Keratinocyte (primary cell): ENCODE data around the gene HOXB8.

ENCODE experiments used
- CTCF ChIP-seq, 3 experiments: IDR thresholded peaks in 1 of 3; conservative IDR thresholded peaks in 1 of 3; optimal IDR thresholded peaks in 1 of 3; 2 replicates in 2 of 3; 3 replicates in 1 of 3; pipeline versions ENCODE3 to v1.5.1; 2011; ENCODE audit warnings: low read length in 3 of 3, mild to moderate bottlenecking in 3 of 3, moderate library complexity in 2 of 3, control low read depth in 1 of 3, inconsistent platforms in 1 of 3; ENCODE audit not compliant: insufficient read depth in 2 of 3; ENCODE audit errors: extremely low read depth in 1 of 3
- EZH2 ChIP-seq: IDR thresholded peaks from one replicate; pipeline ENCODE4 v1.6.1; 2012; ENCODE audit warnings: inconsistent platforms, mild to moderate bottlenecking, low read length, moderate library complexity

DNA sequence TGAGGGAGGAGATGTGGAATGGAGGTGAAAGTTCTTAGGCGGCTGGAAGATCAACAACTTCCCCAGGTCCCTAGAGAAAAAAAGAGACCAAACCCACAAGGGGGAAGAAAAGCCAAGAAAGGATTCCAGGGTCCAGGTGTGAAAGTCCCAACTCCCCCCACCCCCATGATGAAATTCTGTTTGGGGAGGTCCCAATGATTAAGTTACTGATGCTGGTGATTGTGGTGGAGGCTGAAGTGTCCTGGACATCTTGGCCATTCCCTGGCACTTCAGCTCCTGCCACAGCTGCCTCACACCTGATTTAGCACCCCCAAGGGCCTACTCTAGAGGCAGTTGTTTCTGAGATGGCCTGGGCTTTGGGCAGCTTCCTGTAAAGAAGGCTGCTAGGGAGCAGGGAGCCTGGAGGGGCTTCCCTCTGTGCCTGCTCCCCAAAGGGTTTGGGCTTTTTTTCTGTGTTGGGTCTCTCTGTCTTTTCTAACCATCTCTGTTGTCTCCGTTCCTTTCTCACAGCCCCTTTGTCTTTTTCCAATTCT is 50.0 kb downstream of the HOXB8 start:
- no peak for TF ChIP-seq CTCF (optimal IDR thresholded peaks at IDR 0.05 in 1 of 3, IDR thresholded peaks at IDR 0.05 in 1 of 3, conservative IDR thresholded peaks at IDR 0.05 in 1 of 3; ENCODE audit: extremely low read depth in 1 of 3, insufficient read depth in 2 of 3, low read length in 3 of 3)
- no peak for TF ChIP-seq EZH2
